ENCODE results near the gene NFIX.

NFIX gene

GRCh38 chr19:13014101-13014920, 19.0 kb downstream of the NFIX start:
- Histone ChIP-seq H3K4me1 (ENCODE audit: insufficient read depth, low read length) (peaks cover 24% of the 10 kb centered on the region), H3K9ac (ENCODE audit: low read depth, low read length) (peak overlapping the region; percentile 44; the same call in 1 of the 2 replicates), H3K9me3 (ENCODE audit: control insufficient read depth, insufficient read depth, low read length) (no peaks in the 10 kb centered on the region), H3K36me3 (ENCODE audit: insufficient read depth, low read length) (no peaks in the 10 kb centered on the region)

- Histone ChIP-seq H3K4me1 (ENCODE audit: insufficient read depth, low read length) (peaks cover 20% of the 10 kb centered on the region), H3K9ac (ENCODE audit: low read depth, low read length) (no peak overlapping the region; the same call in 1 of the 2 replicates), H3K36me3 (ENCODE audit: insufficient read depth, low read length) (no peaks in the 10 kb centered on the region)
Measured at GRCh38 chr19:13014921-13015280, 19.6 kb downstream of the NFIX start.

GRCh38 chr19:13015361-13016223, 20.3 kb downstream of the NFIX start:
- H3K9ac ChIP-seq (ENCODE audit: low read depth, low read length), result no peak overlapping the region
- peaks cover 21% of the 10 kb centered on the region for H3K4me1 ChIP-seq (ENCODE audit: insufficient read depth, low read length)
- no peaks in the 10 kb centered on the region for H3K9me3 ChIP-seq (ENCODE audit: control insufficient read depth, insufficient read depth, low read length)
- no peaks in the 10 kb centered on the region for H3K36me3 ChIP-seq (ENCODE audit: insufficient read depth, low read length)

More at GRCh38 chr19:13014921-13015280, 19.6 kb downstream of the NFIX start:
- no peaks in the 10 kb centered on the region for H3K9me3 ChIP-seq (ENCODE audit: control insufficient read depth, insufficient read depth, low read length)

GRCh38 chr19:13016245-13016627, 21.0 kb downstream of the NFIX start:
- peaks cover 25% of the 10 kb centered on the region for H3K4me1 ChIP-seq (ENCODE audit: insufficient read depth, low read length)
- H3K9ac ChIP-seq (ENCODE audit: low read depth, low read length), result no peak overlapping the region
- H3K36me3 ChIP-seq (ENCODE audit: insufficient read depth, low read length), result no peaks in the 10 kb centered on the region
- no peaks in the 10 kb centered on the region; the same call in 1 of the 2 replicates for H3K9me3 ChIP-seq (ENCODE audit: control insufficient read depth, insufficient read depth, low read length)

- no peaks in the 10 kb centered on the region for H3K36me3 ChIP-seq (ENCODE audit: insufficient read depth, low read length)
- peaks cover 25% of the 10 kb centered on the region for H3K4me1 ChIP-seq (ENCODE audit: insufficient read depth, low read length)
- H3K9me3 ChIP-seq (ENCODE audit: control insufficient read depth, insufficient read depth, low read length), result no peaks in the 10 kb centered on the region; the same call in 1 of the 2 replicates
- peak overlapping the region; percentile 12; the same call in 1 of the 2 replicates for H3K9ac ChIP-seq (ENCODE audit: low read depth, low read length)
Measured at GRCh38 chr19:13016628-13017305, 21.5 kb downstream of the NFIX start.

GRCh38 chr19:13017306-13018034, 22.2 kb downstream of the NFIX start:
- H3K9me3 ChIP-seq (ENCODE audit: control insufficient read depth, insufficient read depth, low read length), result no peaks in the 10 kb centered on the region; the same call in 1 of the 2 replicates
- H3K4me1 ChIP-seq (ENCODE audit: insufficient read depth, low read length), result peaks cover 25% of the 10 kb centered on the region
- no peaks in the 10 kb centered on the region for H3K36me3 ChIP-seq (ENCODE audit: insufficient read depth, low read length)
- peak overlapping the region; percentile 12; the same call in 1 of the 2 replicates for H3K9ac ChIP-seq (ENCODE audit: low read depth, low read length)

- H3K9ac ChIP-seq (ENCODE audit: low read depth, low read length), result no peak overlapping the region
- H3K36me3 ChIP-seq (ENCODE audit: insufficient read depth, low read length), result no peaks in the 10 kb centered on the region
- H3K9me3 ChIP-seq (ENCODE audit: control insufficient read depth, insufficient read depth, low read length), result no peaks in the 10 kb centered on the region; the same call in 1 of the 2 replicates
- H3K4me1 ChIP-seq (ENCODE audit: insufficient read depth, low read length), result peaks cover 25% of the 10 kb centered on the region
Measured at GRCh38 chr19:13018035-13018914, 23.0 kb downstream of the NFIX start.

GRCh38 chr19:13019332-13019731, 24.1 kb downstream of the NFIX start:
- H3K9me3 ChIP-seq (ENCODE audit: control insufficient read depth, insufficient read depth, low read length), result no peaks in the 10 kb centered on the region; the same call in 1 of the 2 replicates
- peaks cover 25% of the 10 kb centered on the region for H3K4me1 ChIP-seq (ENCODE audit: insufficient read depth, low read length)
- no peak overlapping the region for H3K9ac ChIP-seq (ENCODE audit: low read depth, low read length)
- no peaks in the 10 kb centered on the region for H3K36me3 ChIP-seq (ENCODE audit: insufficient read depth, low read length)

- H3K36me3 ChIP-seq (ENCODE audit: insufficient read depth, low read length), result no peaks in the 10 kb centered on the region
- no peak overlapping the region for H3K9ac ChIP-seq (ENCODE audit: low read depth, low read length)
- peaks cover 25% of the 10 kb centered on the region for H3K4me1 ChIP-seq (ENCODE audit: insufficient read depth, low read length)
- no peaks in the 10 kb centered on the region; the same call in 1 of the 2 replicates for H3K9me3 ChIP-seq (ENCODE audit: control insufficient read depth, insufficient read depth, low read length)
Measured at GRCh38 chr19:13020002-13020414, 24.7 kb downstream of the NFIX start.

GRCh38 chr19:13022111-13022858, 27.0 kb downstream of the NFIX start:
- Histone ChIP-seq H3K36me3 (ENCODE audit: insufficient read depth, low read length) (no peaks in the 10 kb centered on the region), H3K4me1 (ENCODE audit: insufficient read depth, low read length) (peaks cover 15% of the 10 kb centered on the region), H3K9me3 (ENCODE audit: control insufficient read depth, insufficient read depth, low read length) (no peaks in the 10 kb centered on the region; the same call in 1 of the 2 replicates), H3K9ac (ENCODE audit: low read depth, low read length) (no peak overlapping the region)

GRCh38 chr19:13022859-13023636, 27.8 kb downstream of the NFIX start:
- H3K9ac ChIP-seq (ENCODE audit: low read depth, low read length), result peak overlapping the region; percentile 4; the same call in 1 of the 2 replicates
- H3K9me3 ChIP-seq (ENCODE audit: control insufficient read depth, insufficient read depth, low read length), result no peaks in the 10 kb centered on the region; the same call in 1 of the 2 replicates
- no peaks in the 10 kb centered on the region for H3K36me3 ChIP-seq (ENCODE audit: insufficient read depth, low read length)
- H3K4me1 ChIP-seq (ENCODE audit: insufficient read depth, low read length), result peaks cover 9% of the 10 kb centered on the region

- H3K4me1 ChIP-seq (ENCODE audit: insufficient read depth, low read length), result peaks cover 9% of the 10 kb centered on the region
- H3K9me3 ChIP-seq (ENCODE audit: control insufficient read depth, insufficient read depth, low read length), result no peaks in the 10 kb centered on the region; the same call in 1 of the 2 replicates
- H3K36me3 ChIP-seq (ENCODE audit: insufficient read depth, low read length), result no peaks in the 10 kb centered on the region
- peak overlapping the region; percentile 11; the same call in 1 of the 2 replicates for H3K9ac ChIP-seq (ENCODE audit: low read depth, low read length)
Measured at GRCh38 chr19:13023656-13024055, 28.4 kb downstream of the NFIX start.
